ENCODE measurements around the gene SMIM30. TPM values are rescaled to one million over a fixed set of nuclear protein-coding genes. Genes with fewer than 3 reads are reported as not detected.
"Not testable (repeated sequence)": the region's sequence is repeated elsewhere in the genome, so short reads cannot be mapped to it uniquely, and the experiment has no call there.

SMIM30 gene
- total RNA-seq, 1 experiment from 2014 or later = 204 TPM

DNA sequence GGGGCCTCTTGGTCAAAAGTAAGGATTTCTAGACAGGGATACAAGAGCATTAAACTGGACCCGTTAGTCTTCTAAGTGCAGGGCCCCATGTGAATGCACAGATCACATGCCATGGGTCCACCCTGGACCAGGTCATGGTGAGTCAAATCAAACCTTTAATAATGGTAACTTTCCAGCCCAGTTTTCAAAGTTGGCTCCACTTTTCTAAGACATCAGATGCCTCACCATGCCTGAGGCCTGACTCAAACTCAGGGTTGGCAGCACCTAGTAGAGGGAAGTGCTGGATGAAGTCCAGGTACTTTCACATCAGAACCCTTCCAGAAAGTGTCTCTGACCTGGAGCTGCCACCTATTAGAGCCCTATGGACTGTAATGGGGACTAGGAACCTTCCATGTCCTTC, 9.7 kb upstream of the SMIM30 start:
- Histone ChIP-seq H3K9me3 (replicated peaks) (no peaks in the 10 kb centered on the region), H3K27me3 (no peaks in the 10 kb centered on the region), H3K4me3 (no peak overlapping the region), H3K4me1 (no peaks in the 10 kb centered on the region), H3K27ac (no peak overlapping the region), H3K36me3 (no peaks in the 10 kb centered on the region)
- DNase-seq = no peak

GRCh38 chr7:113125728-113126127, 7.4 kb upstream of the SMIM30 start:
- Histone ChIP-seq H3K4me3 (no peak overlapping the region), H3K27ac (no peak overlapping the region), H3K27me3 (no peaks in the 10 kb centered on the region), H3K9me3 (replicated peaks) (no peaks in the 10 kb centered on the region), H3K4me1 (no peaks in the 10 kb centered on the region), H3K36me3 (no peaks in the 10 kb centered on the region)
- DNase-seq = no peak

DNA sequence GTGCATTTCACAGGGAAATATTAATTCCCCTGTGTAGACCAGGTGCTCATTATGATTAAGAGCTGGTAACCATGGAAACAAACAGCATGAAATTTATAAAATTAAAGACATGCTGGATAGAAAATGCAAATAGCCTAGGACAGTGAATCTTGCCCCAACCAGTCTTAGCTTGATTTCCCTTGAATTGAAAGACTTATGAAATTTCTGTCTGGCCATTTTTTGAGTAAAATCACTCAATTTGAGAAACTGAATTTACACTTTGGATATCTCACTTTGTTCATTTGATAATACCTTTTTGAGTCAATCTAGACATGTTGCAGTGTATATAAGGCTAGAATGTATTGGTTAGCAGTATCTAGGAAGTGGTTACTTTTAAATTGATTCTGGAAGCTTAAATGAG, 4.4 kb upstream of the SMIM30 start:
- H3K4me3 ChIP-seq = no peak overlapping the region
- H3K9me3 ChIP-seq (replicated peaks) = no peaks in the 10 kb centered on the region
- no peaks in the 10 kb centered on the region for H3K27me3 ChIP-seq
- no peaks in the 10 kb centered on the region for H3K36me3 ChIP-seq
- DNase-seq = no peak
- no peaks in the 10 kb centered on the region for H3K4me1 ChIP-seq
- no peak overlapping the region for H3K27ac ChIP-seq

DNA sequence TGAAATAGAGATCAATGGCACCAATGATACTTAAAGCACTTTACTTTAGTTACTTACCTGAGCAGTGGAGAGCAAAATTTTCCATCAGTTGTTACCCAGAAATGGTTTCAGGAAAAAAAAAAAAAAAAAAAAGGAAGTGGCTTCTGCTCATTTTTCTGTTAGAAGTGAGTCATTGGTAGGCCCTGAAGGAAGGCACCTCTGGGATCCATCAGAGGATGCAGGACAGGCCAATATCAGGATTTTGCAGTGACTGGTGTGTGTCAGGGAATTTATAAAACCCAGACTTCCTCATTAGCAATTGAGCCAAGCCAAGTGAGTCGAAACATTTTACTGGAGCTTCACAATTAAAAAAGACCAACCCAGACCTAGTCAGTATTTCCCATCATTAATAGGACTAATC, 2.3 kb upstream of the SMIM30 start:
- H3K4me1 ChIP-seq = peaks cover 4% of the 10 kb centered on the region
- no peak overlapping the region for H3K27ac ChIP-seq
- H3K4me3 ChIP-seq = no peak overlapping the region
- H3K27me3 ChIP-seq = no peaks in the 10 kb centered on the region
- no peaks in the 10 kb centered on the region for H3K9me3 ChIP-seq (replicated peaks)
- no peak for DNase-seq
- H3K36me3 ChIP-seq = peaks cover 12% of the 10 kb centered on the region

DNA sequence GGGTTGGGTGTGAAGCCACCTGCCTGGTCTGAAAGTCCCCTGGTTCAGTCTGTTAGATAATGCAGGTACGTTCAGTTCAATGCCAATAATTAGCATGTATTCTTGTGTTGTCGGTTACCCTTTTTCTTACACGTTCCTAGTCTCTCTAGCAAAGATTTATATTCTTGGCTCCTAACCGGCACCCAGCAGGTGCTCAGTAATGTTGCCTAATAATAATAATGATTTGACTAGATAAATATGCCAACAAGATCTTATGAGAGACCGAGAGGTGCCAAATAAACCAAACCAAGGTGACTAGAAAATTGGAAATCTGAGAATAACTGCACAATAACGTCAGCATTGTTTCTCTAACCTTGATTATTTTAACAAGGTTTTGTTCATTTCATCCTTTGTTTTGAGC, 1.1 kb upstream of the SMIM30 start:
- DNase-seq = no peak
- H3K4me1 ChIP-seq = peaks cover 4% of the 10 kb centered on the region
- no peak overlapping the region for H3K27ac ChIP-seq
- H3K36me3 ChIP-seq = peaks cover 23% of the 10 kb centered on the region
- H3K27me3 ChIP-seq = no peaks in the 10 kb centered on the region
- H3K9me3 ChIP-seq (replicated peaks) = no peaks in the 10 kb centered on the region
- no peak overlapping the region for H3K4me3 ChIP-seq

- H3K9me3 ChIP-seq (replicated peaks); H3K27me3 ChIP-seq; H3K4me1 ChIP-seq: not testable (repeated sequence)
- H3K27ac ChIP-seq = peak overlapping the region; percentile 98
- peaks cover 30% of the 10 kb centered on the region for H3K36me3 ChIP-seq
- peak; percentile 79 to 83 for DNase-seq
- H3K4me3 ChIP-seq = peak overlapping the region; percentile 83
Observed at GRCh38 chr7:113117374-113117774, 980 bp downstream of the SMIM30 start.

DNA sequence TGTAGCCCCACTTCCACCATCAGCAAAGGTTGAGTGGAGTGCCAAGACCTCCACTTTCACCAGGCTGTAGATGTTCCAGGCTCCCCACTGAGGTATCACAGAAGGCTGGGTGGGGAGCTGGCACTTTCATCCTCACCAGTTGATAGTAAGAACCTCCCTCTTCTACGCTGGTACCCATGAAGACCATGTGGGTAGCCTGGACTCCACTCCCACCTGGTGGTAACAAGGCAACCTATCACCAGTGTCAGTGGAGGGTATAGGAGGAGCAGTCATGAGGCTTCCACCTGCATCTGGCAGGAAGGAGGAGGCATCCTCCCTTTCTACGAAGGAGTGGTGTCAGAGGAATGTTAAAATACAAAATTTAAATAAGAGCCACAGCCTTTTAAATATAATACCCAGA, 4.4 kb downstream of the SMIM30 start:
- Histone ChIP-seq H3K27ac (no peak overlapping the region), H3K4me3 (no peak overlapping the region), H3K9me3 (replicated peaks) (no peaks in the 10 kb centered on the region), H3K36me3 (peaks cover 30% of the 10 kb centered on the region), H3K4me1 (peaks cover 4% of the 10 kb centered on the region), H3K27me3 (no peaks in the 10 kb centered on the region)
- peak; percentile 19 to 42 for DNase-seq

DNA sequence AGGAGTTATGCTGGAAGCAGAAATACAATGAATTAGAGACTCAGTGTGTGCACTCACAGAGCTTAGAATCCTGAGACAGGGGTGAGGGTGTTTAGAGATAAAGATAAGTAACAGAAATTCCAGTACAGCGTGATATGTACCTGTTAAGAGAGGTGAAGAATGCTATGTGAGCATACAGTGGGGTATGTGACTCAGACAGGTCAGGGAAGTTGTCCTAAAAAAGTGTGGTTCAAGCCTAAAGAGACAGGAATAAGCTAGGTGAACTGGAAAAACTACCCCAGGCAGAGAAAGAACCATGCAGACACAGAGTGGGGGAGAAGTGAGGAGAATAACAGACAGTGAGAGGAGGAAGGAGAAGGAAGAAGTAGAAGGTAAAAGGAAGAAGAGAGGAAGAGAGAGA, 8.6 kb downstream of the SMIM30 start:
- no peak for DNase-seq
- Histone ChIP-seq H3K27ac (no peak overlapping the region), H3K36me3 (peaks cover 9% of the 10 kb centered on the region; the same call in 1 of the 2 replicates), H3K4me1 (no peaks in the 10 kb centered on the region; the same call in 1 of the 2 replicates), H3K4me3 (no peak overlapping the region), H3K9me3 (replicated peaks) (peaks cover 3% of the 10 kb centered on the region; the same call in 1 of the 2 replicates), H3K27me3 (no peaks in the 10 kb centered on the region)

GRCh38 chr7:113100121-113100603, 18.2 kb downstream of the SMIM30 start:
- Histone ChIP-seq H3K4me1 (peaks cover 13% of the 10 kb centered on the region), H3K9me3 (replicated peaks) (no peaks in the 10 kb centered on the region), H3K36me3 (no peaks in the 10 kb centered on the region), H3K4me3 (peak overlapping the region; percentile 50), H3K27me3 (no peaks in the 10 kb centered on the region), H3K27ac (peak overlapping the region; percentile 95)
- peak; percentile 93 to 98 for DNase-seq

DNA sequence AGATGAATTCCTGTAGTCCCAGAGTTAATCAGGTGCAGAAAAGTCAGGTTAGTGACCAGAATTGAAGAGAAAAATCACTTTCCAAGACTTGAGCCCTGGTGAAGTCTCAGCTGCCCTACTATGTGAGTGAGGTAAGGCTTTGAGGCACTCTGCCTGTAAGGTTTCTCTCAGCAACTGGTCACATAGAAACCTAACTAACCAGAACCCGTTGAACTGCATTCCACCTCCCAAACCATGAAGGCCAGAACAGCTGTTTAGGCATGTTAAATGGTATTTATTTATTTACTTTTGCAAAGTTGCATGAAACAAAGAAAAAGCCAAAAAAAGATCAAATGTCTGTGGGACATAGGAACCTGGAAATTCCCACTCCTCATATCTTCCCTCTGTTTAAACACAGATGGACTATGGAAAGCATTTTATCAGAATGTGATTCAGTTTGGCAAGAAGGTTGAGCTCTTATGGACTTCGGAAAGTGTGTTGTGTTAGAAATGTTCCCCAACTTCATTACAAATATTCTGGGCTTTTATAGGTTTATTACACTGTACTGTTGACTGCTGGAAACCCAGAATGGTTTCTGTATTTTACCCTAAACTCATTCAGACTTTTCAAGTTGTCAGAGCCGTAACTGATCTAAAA, 19.0 kb downstream of the SMIM30 start:
- H3K4me3 ChIP-seq = peak overlapping the region; percentile 50
- H3K4me1 ChIP-seq = peaks cover 13% of the 10 kb centered on the region
- no peaks in the 10 kb centered on the region for H3K36me3 ChIP-seq
- no peaks in the 10 kb centered on the region for H3K27me3 ChIP-seq
- peak; percentile 79 to 89 for DNase-seq
- peak overlapping the region; percentile 95 for H3K27ac ChIP-seq
- no peaks in the 10 kb centered on the region for H3K9me3 ChIP-seq (replicated peaks)

GRCh38 chr7:113094517-113095249, 23.7 kb downstream of the SMIM30 start:
- no peaks in the 10 kb centered on the region for H3K9me3 ChIP-seq (replicated peaks)
- DNase-seq = no peak
- no peak overlapping the region for H3K27ac ChIP-seq
- peaks cover 22% of the 10 kb centered on the region for H3K4me1 ChIP-seq
- no peaks in the 10 kb centered on the region for H3K36me3 ChIP-seq
- H3K27me3 ChIP-seq = no peaks in the 10 kb centered on the region
- no peak overlapping the region for H3K4me3 ChIP-seq

- DNase-seq = no peak
- no peak overlapping the region for H3K4me3 ChIP-seq
- H3K36me3 ChIP-seq = no peaks in the 10 kb centered on the region
- no peak overlapping the region for H3K27ac ChIP-seq
- no peaks in the 10 kb centered on the region for H3K27me3 ChIP-seq
- peaks cover 20% of the 10 kb centered on the region for H3K4me1 ChIP-seq
- no peaks in the 10 kb centered on the region for H3K9me3 ChIP-seq (replicated peaks)
Observed at GRCh38 chr7:113093561-113093960, 24.8 kb downstream of the SMIM30 start.

- Histone ChIP-seq H3K36me3 (no peaks in the 10 kb centered on the region), H3K9me3 (replicated peaks) (no peaks in the 10 kb centered on the region), H3K4me1 (peaks cover 27% of the 10 kb centered on the region), H3K27me3 (no peaks in the 10 kb centered on the region), H3K27ac (no peak overlapping the region), H3K4me3 (no peak overlapping the region)
- no peak for DNase-seq
Observed at GRCh38 chr7:113092762-113093161, 25.6 kb downstream of the SMIM30 start.

DNA sequence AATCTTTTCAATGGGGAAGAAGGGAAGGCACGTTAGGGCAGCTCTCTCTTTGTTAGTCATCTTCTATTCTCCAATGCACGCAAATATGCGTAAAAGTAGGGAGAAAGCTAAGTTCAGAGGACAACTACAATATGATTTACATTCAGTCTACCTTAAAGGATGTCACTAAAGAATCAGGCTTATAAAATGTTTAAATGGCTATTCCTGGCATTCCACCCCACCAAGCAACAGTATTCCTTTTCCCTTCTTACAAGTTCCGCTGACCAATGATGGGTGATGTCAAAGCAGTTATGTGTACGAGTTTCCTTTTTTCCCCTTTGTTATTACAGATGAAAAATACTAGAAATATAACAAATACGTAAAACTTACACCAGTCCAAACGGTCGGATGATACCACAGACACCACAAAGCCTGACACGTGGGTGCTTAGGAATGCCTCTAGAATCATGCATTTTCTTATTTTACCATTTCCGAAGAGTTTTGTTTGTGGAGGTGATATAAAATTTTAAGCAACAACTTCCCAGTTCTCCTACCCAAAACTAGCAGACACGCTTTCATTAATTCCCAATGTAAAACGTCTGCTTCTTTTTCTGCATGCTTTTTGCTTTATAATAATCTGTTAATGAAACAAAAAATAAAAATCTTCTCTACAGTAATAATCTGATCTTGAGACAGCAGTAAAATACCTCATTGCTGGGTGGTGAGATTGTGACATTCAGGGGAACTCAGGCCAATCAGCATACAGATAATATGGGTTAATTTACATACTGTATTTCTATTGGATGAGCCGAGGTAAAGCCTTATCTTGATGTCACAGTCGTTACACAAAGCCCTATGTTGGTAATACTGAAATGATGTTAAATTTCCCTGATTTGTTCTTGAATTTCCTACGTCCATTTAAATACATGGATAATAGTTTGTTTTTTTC, 31.0 kb downstream of the SMIM30 start:
- Histone ChIP-seq H3K27me3 (no peaks in the 10 kb centered on the region), H3K4me3 (peak overlapping the region; percentile 57), H3K4me1 (peaks cover 23% of the 10 kb centered on the region), H3K27ac (peak overlapping the region; percentile 85), H3K36me3 (no peaks in the 10 kb centered on the region), H3K9me3 (replicated peaks) (no peaks in the 10 kb centered on the region)
- peak; percentile 45 to 82 for DNase-seq

- Histone ChIP-seq H3K4me1 (peaks cover 28% of the 10 kb centered on the region), H3K9me3 (replicated peaks) (no peaks in the 10 kb centered on the region), H3K36me3 (no peaks in the 10 kb centered on the region), H3K27ac (peak within 1 kb of the TSS; percentile 85), H3K27me3 (no peaks in the 10 kb centered on the region), H3K4me3 (peak within 1 kb of the TSS; percentile 57)
- DNase-seq = peak; percentile 67 to 77
Observed at GRCh38 chr7:113086431-113086888, 31.9 kb downstream of the SMIM30 start, which contains the start of gene GPR85. GPR85 (minus strand) TSS chr7:113086827; CDS start chr7:113084721, 2,106 bp downstream.

Measured in SJCRH30 (cell line).